ENCODE measurements around the gene ERP44.

- TF ChIP-seq CTCF (IDR thresholded peaks at IDR 0.05) (no peak), POLR2A (IDR thresholded peaks at IDR 0.05) (no peak)
These were observed 85.2 kb downstream of the ERP44 start for GRCh38 chr9:100013573-100013972.
